DND-41 (cell line): ENCODE measurements around the gene SNX13.

ENCODE experiments used
- ATAC-seq: fragments of 200-7000 bp; cut with Tn5 transposase; 3 replicates; pipeline ENCODE4 v1.9.1; 2021; ENCODE audit warnings: low read depth; ENCODE audit not compliant: insufficient read depth
- DNase-seq: peaks from one replicate; pipeline ENCODE4 v3.0.0-alpha.2; 2020
- H2AFZ ChIP-seq: 2 replicates; pipeline ENCODE4 v1.6.0; 2012; ENCODE audit warnings: low read depth, low read length
- H3K27ac ChIP-seq: 2 replicates; pipeline ENCODE4 v1.5.1; 2012; ENCODE audit warnings: low read length, inconsistent platforms
- H3K27me3 ChIP-seq: fragments of 200-600 bp; sonication (generic); 2 replicates; pipeline ENCODE4 v1.6.0; 2012; ENCODE audit warnings: low read length, mild to moderate bottlenecking, inconsistent platforms; ENCODE audit not compliant: insufficient read depth, poor library complexity
- H3K36me3 ChIP-seq: 2 replicates; pipeline ENCODE4 v1.5.1; 2012; ENCODE audit warnings: low read length, inconsistent platforms; ENCODE audit not compliant: insufficient read depth
- H3K4me1 ChIP-seq: 2 replicates; pipeline ENCODE4 v1.5.1; 2012; ENCODE audit warnings: mild to moderate bottlenecking, low read length; ENCODE audit not compliant: insufficient read depth
- H3K4me2 ChIP-seq: 2 replicates; pipeline ENCODE4 v1.6.0; 2012; ENCODE audit warnings: mild to moderate bottlenecking, moderate library complexity, low read length, inconsistent platforms; ENCODE audit not compliant: insufficient read depth
- H3K4me3 ChIP-seq, 2 experiments: fragments of 200-600 bp in 1 of 2; shearing (Covaris generic) in 1 of 2; 2 replicates each; pipeline ENCODE4 v1.5.1; 2012 to 2016; ENCODE audit warnings: inconsistent platforms in 2 of 2, low read length in 2 of 2, mild to moderate bottlenecking in 2 of 2, low read depth in 1 of 2, moderate library complexity in 1 of 2
- H3K79me2 ChIP-seq: 2 replicates; pipeline ENCODE4 v1.6.0; 2012; ENCODE audit warnings: low read length, inconsistent platforms; ENCODE audit not compliant: insufficient read depth
- H3K9ac ChIP-seq: 2 replicates; pipeline ENCODE4 v1.6.0; 2012; ENCODE audit warnings: low read depth, mild to moderate bottlenecking, inconsistent platforms, low read length, moderate library complexity
- H3K9me3 ChIP-seq: 2 replicates; pipeline ENCODE4 v1.5.1; 2012; ENCODE audit warnings: low read length, moderate library complexity, mild to moderate bottlenecking, inconsistent platforms; ENCODE audit not compliant: insufficient read depth, severe bottlenecking
- H4K20me1 ChIP-seq: 2 replicates; pipeline ENCODE4 v1.6.0; 2012; ENCODE audit warnings: low read length; ENCODE audit not compliant: insufficient read depth
- EZH2 ChIP-seq: IDR thresholded peaks from 3 replicates; pipeline ENCODE4 v1.6.1; 2012; ENCODE audit warnings: borderline replicate concordance, low read depth, mild to moderate bottlenecking, moderate library complexity, low read length, inconsistent platforms; ENCODE audit not compliant: severe bottlenecking
- TF ChIP-seq, protein P1 (sequence below): IDR thresholded peaks from 2 replicates; pipeline ENCODE4 v1.5.1; 2012; ENCODE audit warnings: borderline replicate concordance, low read length, moderate library complexity, mild to moderate bottlenecking; ENCODE audit not compliant: poor library complexity, severe bottlenecking; ENCODE audit errors: extremely low read depth

The SNX13 gene

DNA sequence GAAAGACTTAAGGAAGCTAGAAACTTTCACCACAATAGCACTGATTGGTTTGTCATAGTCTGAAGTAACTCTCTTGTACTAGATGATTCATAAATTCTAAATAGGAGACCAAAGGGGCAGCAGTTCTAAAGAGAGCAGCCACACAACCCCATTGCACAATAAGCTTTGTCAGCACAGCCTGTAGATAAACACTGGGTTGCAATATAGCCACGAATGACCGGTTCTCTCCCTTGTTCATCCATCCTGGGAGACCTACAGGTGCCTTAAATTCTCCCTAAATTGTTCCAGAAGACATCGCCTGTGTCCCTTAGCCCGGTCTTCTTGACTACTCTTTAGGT lies 167.0 kb downstream of the SNX13 start:
- ATAC-seq (peak; percentile 18; the same call in 1 of the 3 replicates), DNase-seq (no peak)
- TF ChIP-seq, protein P1, sequence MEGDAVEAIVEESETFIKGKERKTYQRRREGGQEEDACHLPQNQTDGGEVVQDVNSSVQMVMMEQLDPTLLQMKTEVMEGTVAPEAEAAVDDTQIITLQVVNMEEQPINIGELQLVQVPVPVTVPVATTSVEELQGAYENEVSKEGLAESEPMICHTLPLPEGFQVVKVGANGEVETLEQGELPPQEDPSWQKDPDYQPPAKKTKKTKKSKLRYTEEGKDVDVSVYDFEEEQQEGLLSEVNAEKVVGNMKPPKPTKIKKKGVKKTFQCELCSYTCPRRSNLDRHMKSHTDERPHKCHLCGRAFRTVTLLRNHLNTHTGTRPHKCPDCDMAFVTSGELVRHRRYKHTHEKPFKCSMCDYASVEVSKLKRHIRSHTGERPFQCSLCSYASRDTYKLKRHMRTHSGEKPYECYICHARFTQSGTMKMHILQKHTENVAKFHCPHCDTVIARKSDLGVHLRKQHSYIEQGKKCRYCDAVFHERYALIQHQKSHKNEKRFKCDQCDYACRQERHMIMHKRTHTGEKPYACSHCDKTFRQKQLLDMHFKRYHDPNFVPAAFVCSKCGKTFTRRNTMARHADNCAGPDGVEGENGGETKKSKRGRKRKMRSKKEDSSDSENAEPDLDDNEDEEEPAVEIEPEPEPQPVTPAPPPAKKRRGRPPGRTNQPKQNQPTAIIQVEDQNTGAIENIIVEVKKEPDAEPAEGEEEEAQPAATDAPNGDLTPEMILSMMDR, result no peak
- no peak for TF ChIP-seq EZH2

DNA sequence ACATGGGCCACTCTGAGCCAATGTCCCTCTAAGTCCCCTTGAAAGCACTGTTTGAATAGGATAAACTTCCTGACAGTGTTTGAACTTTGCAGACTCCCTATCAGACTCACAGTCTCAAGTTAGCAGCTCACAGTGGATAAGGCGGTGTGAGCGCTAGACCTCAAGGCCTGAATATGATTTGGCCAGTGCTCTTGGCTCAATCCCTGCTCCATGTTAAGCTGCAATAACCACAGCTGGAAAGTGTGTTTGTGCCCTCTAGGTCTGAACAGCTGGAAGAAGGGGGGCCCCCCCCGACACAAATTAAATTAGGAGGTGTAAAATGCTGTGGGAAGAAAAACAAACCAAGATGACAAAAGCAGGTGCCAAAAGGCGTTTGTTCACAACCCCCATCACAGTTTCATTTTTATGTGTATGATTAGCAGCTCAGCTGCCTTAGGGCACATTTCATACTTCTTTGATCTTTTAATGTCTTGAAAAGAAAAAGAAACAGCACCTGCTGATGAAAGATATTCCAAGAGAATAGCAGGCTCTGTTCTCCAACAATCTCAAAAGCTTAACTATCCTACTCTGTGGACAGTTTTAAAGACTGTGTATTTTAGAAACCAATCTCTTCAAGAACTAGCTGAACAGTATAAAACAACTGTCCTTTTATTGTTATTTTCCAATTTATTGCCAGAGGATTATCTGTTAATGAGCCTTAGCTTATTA lies 167.6 kb downstream of the SNX13 start:
- Histone ChIP-seq H3K9me3 (no peaks in the 10 kb centered on the region), H3K36me3 (no peaks in the 10 kb centered on the region), H3K79me2 (no peaks in the 10 kb centered on the region), H3K4me3 (no peak overlapping the region), H3K27ac (no peak overlapping the region), H3K9ac (no peak overlapping the region), H2AFZ (no peak overlapping the region), H4K20me1 (no peaks in the 10 kb centered on the region), H3K27me3 (no peaks in the 10 kb centered on the region), H3K4me2 (0 out of 2 replicates have a peak overlapping the region, but pooled peaks have one; percentile 8), H3K4me1 (peaks cover 13% of the 10 kb centered on the region; the same call in 1 of the 2 replicates)
- no peak for TF ChIP-seq EZH2
- TF ChIP-seq, protein P1, result no peak
- DNase-seq, result peak; percentile 51
- ATAC-seq, result peak; percentile 72

More for the DNA sequence above, 167.0 kb downstream of the SNX13 start:
- H3K79me2 ChIP-seq, result no peaks in the 10 kb centered on the region
- no peak overlapping the region for H3K9ac ChIP-seq
- no peak overlapping the region for H2AFZ ChIP-seq
- H4K20me1 ChIP-seq, result no peaks in the 10 kb centered on the region
- no peaks in the 10 kb centered on the region for H3K27me3 ChIP-seq
- H3K36me3 ChIP-seq, result no peaks in the 10 kb centered on the region
- H3K9me3 ChIP-seq, result no peaks in the 10 kb centered on the region
- H3K27ac ChIP-seq, result no peak overlapping the region
- H3K4me3 ChIP-seq, result no peak overlapping the region
- H3K4me1 ChIP-seq, result peaks cover 13% of the 10 kb centered on the region; the same call in 1 of the 2 replicates
- H3K4me2 ChIP-seq, result no peak overlapping the region

DNA sequence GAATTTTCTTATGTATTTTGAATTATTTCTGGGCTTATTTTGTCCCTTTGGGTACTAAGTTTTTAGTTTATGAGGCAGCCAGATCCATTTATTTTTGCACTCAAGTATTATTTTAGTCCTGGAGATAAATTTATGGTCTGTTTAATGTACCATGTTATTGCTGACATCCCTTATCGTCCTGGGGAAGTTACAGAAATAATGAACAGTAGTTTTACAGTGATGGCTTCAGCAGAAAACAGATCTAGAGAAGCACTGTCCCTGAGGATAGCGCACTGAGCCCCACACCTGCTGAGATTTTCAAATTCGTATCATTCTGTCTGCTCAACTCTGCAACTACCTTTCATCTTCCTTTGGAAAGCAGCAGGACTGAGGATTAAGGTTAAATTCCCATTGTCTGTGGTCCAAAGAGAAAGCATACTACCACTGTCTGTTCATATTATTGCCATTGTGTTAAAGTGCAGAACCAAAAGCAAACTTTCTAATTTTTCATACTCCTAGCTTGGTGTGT lies 168.3 kb downstream of the SNX13 start:
- Histone ChIP-seq H3K79me2 (no peaks in the 10 kb centered on the region), H3K4me1 (peaks cover 13% of the 10 kb centered on the region; the same call in 1 of the 2 replicates), H3K4me2 (no peak overlapping the region), H4K20me1 (no peaks in the 10 kb centered on the region), H3K27ac (no peak overlapping the region), H2AFZ (no peak overlapping the region), H3K4me3 (no peak overlapping the region), H3K27me3 (no peaks in the 10 kb centered on the region), H3K36me3 (no peaks in the 10 kb centered on the region), H3K9me3 (no peaks in the 10 kb centered on the region), H3K9ac (no peak overlapping the region)
- no peak for TF ChIP-seq EZH2
- TF ChIP-seq, protein P1, result no peak
- DNase-seq (no peak), ATAC-seq (no peak)
